Hippocampal formation (tissue), 2 donors: ENCODE data around the gene MTRFR.

ENCODE experiments used
- DNase-seq, 2 donors: peaks; one replicate each; lab custom pipeline; 2025; lab: John Stamatoyannopoulos, UW

The MTRFR gene

GRCh38 chr12:123270214-123271000, 37.2 kb downstream of the MTRFR start:
- DNase-seq, result peak in 1 of 2 donors; percentile 19

DNA sequence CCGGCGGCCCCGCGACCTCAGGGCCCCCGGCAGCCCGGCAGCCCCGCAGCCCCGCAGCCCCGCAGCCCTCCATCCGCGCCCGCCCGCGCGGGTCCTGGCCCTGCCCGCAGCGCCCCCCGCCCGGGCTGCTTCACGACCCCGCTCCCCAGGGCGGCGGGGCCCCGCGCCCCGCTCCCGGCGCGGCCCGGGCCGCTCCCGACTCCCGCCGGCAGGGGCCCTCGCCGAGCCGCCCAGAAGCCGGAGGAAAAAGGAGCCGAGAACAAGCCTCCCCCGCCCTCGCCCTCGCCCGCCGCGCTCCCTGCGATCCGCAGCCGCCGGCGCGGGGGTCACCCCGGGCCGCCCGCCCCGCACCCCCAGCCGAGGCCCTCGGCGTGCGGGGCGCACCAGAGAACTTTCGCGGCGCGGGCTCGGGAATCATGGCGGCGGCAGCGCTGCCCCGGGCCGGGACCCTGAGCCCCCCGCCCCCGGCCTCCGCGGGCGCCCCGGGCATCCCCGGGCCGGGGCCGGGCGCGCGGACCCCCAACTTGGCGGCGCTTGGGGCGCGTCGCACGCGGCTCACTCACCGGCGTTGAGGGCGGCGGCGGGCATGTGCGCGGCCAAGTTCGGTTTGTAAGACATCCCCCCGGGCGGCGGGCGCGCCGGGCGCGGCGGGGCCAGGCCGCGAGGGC, 37.9 kb downstream of the MTRFR start:
- DNase-seq, result peak; percentile 50 to 61

DNA sequence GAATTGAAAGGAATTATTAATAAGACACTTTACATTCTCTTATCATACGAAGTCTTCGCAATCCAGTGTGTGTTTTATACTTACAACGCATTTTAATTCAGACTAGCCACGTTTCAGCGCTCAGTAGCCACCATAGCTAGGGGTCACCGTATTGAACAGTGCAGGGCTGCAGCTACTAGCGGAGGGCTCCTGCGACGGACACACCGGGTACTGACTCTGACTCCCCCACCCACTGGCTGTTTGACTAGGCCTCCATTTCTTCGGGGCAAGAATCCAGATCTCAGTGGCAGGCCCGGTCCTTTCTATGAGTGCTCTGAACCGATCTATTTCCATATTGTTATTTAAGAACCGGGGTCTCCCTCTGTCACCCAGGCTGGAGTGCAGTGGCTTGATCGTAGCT, 39.9 kb downstream of the MTRFR start:
- no peak for DNase-seq

GRCh38 chr12:123278101-123278627, 44.9 kb downstream of the MTRFR start:
- DNase-seq, result no peak

GRCh38 chr12:123280971-123281370, 47.7 kb downstream of the MTRFR start:
- no peak for DNase-seq

- DNase-seq, result no peak
Measured at GRCh38 chr12:123282111-123282510, 48.9 kb downstream of the MTRFR start.

- DNase-seq, result no peak
Measured at GRCh38 chr12:123283461-123283860, 50.2 kb downstream of the MTRFR start.

- no peak for DNase-seq
Measured at GRCh38 chr12:123284669-123285068, 51.4 kb downstream of the MTRFR start.

GRCh38 chr12:123286652-123287373, 53.6 kb downstream of the MTRFR start:
- no peak for DNase-seq

- no peak for DNase-seq
Measured at GRCh38 chr12:123288751-123289346, 55.6 kb downstream of the MTRFR start.

DNA sequence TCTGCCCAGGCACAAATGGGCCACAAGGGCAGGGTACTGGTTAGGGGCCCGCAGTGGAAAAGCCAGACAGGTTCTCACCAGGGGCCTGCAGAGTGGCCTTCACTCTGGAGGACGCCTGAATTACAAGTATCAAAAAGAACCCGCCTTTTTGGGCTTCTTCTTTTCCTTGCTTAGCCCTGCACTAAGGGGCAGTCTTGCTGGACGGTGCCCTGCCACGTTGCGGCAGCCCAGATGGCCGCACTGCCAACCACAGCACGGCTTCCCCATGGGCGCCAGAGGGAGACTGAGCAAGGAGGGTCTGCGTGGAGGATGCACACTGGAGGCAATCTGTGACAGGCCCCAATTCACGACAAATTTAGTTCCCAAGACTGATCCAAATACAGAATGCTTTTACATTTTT, 56.7 kb downstream of the MTRFR start:
- no peak for DNase-seq

DNA sequence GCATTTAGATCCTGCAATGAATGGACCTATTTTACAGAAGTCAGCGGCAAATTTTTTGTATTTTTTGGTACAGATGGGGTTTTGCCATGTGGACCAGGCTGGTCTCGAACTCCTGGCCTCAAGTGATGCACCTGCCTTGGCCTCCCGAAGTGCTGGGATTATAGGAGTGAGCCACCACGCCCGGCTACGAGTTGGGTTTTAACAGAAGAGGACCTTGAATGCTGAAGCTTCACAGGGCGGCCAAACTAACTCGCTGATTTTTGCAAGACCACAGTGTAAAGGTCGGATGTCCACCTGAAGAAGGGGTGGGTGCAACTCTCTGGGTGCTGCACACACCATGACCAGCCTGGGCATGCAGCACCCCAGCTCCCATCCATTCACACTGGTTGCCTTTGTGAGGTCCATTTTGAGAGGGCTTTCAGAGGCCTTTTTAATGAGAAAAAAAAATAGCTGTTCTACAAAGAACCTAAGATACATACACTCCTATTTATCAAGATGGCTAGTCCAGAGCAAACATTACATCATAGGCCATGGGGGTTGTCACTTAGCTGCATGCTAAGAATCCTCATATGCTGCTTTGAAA, 60.0 kb downstream of the MTRFR start:
- no peak for DNase-seq

DNA sequence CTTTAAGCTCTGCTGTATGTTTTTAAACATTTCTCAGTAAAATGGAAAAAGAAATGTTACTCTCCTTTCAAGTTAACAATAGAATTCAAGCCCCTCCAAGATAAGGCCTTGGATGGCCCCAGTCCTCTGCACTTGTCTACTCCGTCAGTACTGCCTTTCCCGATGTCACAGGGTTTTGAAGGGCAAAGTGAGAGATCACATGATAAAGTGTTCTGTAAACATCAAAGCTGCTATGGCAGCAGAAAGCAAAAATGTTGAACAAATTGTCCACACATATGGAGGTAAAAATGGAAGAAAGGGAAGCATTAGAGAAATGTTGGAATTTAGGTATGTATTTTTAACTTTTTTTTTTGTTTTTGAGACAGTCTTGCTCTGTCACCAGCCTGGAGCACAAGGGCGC, 71.9 kb downstream of the MTRFR start:
- no peak for DNase-seq

GRCh38 chr12:123306200-123306599, 73.0 kb downstream of the MTRFR start:
- DNase-seq, result no peak
